BE2C (cell line): ENCODE results near the gene HCN2.

Experiments
- DNase-seq: peaks from one replicate; pipeline ENCODE4 v3.0.0-alpha.2; 2020
- H3K27me3 ChIP-seq: fragments of 250-450 bp; sonication (Bioruptor Pico); 2 replicates; pipeline ENCODE4 v1.5.1; 2020; ENCODE audit warnings: mild to moderate bottlenecking
- H3K36me3 ChIP-seq: fragments of 250-450 bp; sonication (Bioruptor Pico); 2 replicates; pipeline ENCODE4 v1.5.1; 2020; ENCODE audit warnings: mild to moderate bottlenecking
- H3K4me1 ChIP-seq: fragments of 250-450 bp; sonication (Bioruptor Pico); 2 replicates; pipeline ENCODE4 v1.5.1; 2020
- H3K4me3 ChIP-seq: 2 replicates; pipeline ENCODE4 v1.5.1; 2011; ENCODE audit warnings: low read depth, low read length
- H3K9me3 ChIP-seq: fragments of 250-450 bp; sonication (Bioruptor Pico); 2 replicates; pipeline ENCODE4 v1.5.1; 2020
- CTCF ChIP-seq: IDR thresholded peaks from 2 replicates; pipeline ENCODE4 v1.5.1; 2012; ENCODE audit warnings: mild to moderate bottlenecking, low read depth, low read length

The HCN2 gene

DNA sequence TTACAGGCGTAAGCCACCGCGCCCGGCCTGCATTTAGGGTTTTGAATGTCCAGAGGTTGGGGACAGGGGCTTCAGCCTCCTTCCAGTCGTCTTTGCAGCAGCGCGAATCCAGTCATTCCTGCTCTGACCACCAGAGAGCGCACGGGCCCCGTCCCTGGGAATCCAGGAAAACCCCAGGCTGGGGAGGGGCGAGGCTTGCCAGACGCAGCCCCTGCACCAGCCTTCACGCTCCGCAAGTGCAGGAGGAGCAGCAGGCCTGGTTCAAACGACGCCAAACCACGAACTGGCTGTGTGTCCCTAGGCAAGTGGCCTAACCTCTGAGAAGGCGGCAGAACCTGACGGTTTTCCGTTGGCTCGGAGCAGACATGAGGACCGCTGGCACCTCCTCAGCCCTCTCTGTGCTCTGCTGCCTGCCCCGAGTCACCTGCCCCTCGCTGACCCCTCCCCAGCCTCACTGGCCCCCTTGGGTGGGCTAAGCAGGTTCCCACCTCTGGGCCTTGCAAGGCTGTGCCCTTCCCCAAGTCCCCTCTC lies 75.3 kb downstream of the HCN2 start:
- H3K4me1 ChIP-seq: peaks cover 3% of the 10 kb centered on the region; the same call in 1 of the 2 replicates
- peak; percentile 95 for DNase-seq
- no peaks in the 10 kb centered on the region; the same call in 1 of the 2 replicates for H3K9me3 ChIP-seq
- H3K36me3 ChIP-seq: peaks cover 9% of the 10 kb centered on the region
- H3K27me3 ChIP-seq: no peaks in the 10 kb centered on the region; the same call in 1 of the 2 replicates
- no peak overlapping the region for H3K4me3 ChIP-seq
- TF ChIP-seq CTCF: peak; percentile 88
